Right renal cortex interstitium (tissue), 3 donors: ENCODE data around the gene YPEL5. TPM values are rescaled to one million over a fixed set of nuclear protein-coding genes. Genes with fewer than 3 reads are reported as not detected.
"Not testable (repeated sequence)": the region's sequence is repeated elsewhere in the genome, so short reads cannot be mapped to it uniquely, and the experiment has no call there.

ENCODE experiments used
- DNase-seq, 3 donors: peaks; one replicate each; pipeline ENCODE4 v3.0.0-alpha.2; 2013; ENCODE audit warnings: low read depth in 3 of 3, low spot score in 2 of 3
- polyA plus RNA-seq, 3 donors: library from polyadenylated mRNA; unstranded; fragments of 120-200 nt; gene quantifications; one replicate each; pipeline ENCODE4 v1.2.1, GENCODE V29; 2013; ENCODE audit not compliant: insufficient read length in 3 of 3

Gene YPEL5
- 100 to 1,000 TPM; 124 to 127 (median 124) TPM for polyA plus RNA-seq

- peak; percentile 94 to 97 (median 95) for DNase-seq
These were observed at the start of gene YPEL5 for GRCh38 chr2:30146337-30147195. TSS of gene YPEL5 (plus strand) at chr2:30147007. CDS start at chr2:30156652, 9,645 bp downstream.

GRCh38 chr2:30098266-30099005 is 48.4 kb upstream of the YPEL5 start:
- no peak for DNase-seq

GRCh38 chr2:30099366-30099765 is 47.4 kb upstream of the YPEL5 start:
- DNase-seq: not testable (repeated sequence)

GRCh38 chr2:30100691-30101090 is 46.1 kb upstream of the YPEL5 start:
- DNase-seq: not testable (repeated sequence)

GRCh38 chr2:30104307-30104706 is 42.5 kb upstream of the YPEL5 start:
- no peak for DNase-seq

GRCh38 chr2:30105556-30105955 is 41.3 kb upstream of the YPEL5 start:
- no peak for DNase-seq

GRCh38 chr2:30106543-30106942 is 40.3 kb upstream of the YPEL5 start:
- DNase-seq: no peak

GRCh38 chr2:30108192-30108591 is 38.6 kb upstream of the YPEL5 start:
- no peak for DNase-seq

- DNase-seq: no peak
These were observed 38.0 kb upstream of the YPEL5 start for GRCh38 chr2:30108851-30109250.

- no peak for DNase-seq
These were observed 37.0 kb upstream of the YPEL5 start for GRCh38 chr2:30109856-30110255.

- no peak for DNase-seq
These were observed 36.0 kb upstream of the YPEL5 start for GRCh38 chr2:30110773-30111172.

GRCh38 chr2:30111186-30111585 is 35.6 kb upstream of the YPEL5 start:
- not testable (repeated sequence) for DNase-seq

- no peak for DNase-seq
These were observed 34.2 kb upstream of the YPEL5 start for GRCh38 chr2:30112561-30112960.

GRCh38 chr2:30113617-30114293 is 33.1 kb upstream of the YPEL5 start:
- no peak for DNase-seq

GRCh38 chr2:30115141-30115980 is 31.4 kb upstream of the YPEL5 start:
- DNase-seq: peak; percentile 55 to 70 (median 60)

GRCh38 chr2:30115981-30116285 is 30.9 kb upstream of the YPEL5 start:
- no peak for DNase-seq

GRCh38 chr2:30122362-30122761 is 24.4 kb upstream of the YPEL5 start:
- no peak for DNase-seq

- no peak for DNase-seq
These were observed 19.6 kb upstream of the YPEL5 start for GRCh38 chr2:30127016-30127893.

GRCh38 chr2:30134582-30134981 is 12.2 kb upstream of the YPEL5 start:
- no peak for DNase-seq
